ENCODE measurements around the gene CSNK2A1. TPM values are rescaled to one million over a fixed set of nuclear protein-coding genes. Genes with fewer than 3 reads are reported as not detected.

Gene CSNK2A1
- total RNA-seq, 4 donors from 2014 or later: 67.5 to 86.3 (median 78.9) TPM

GRCh38 chr20:571754-572441 lies 28.3 kb upstream of the CSNK2A1 start:
- Histone ChIP-seq H3K27ac (peak overlapping the region in 1 of 4 donors; percentile 32), H3K4me1 (peaks cover 6 to 39% (median 11%) of the 10 kb centered on the region in 3 donors), H3K36me3 (no peaks in the 10 kb centered on the region), H3K27me3 (peaks cover 0 to 92% (median 2%) of the 10 kb centered on the region in 4 donors), H3K4me3 (peak overlapping the region in 1 of 4 donors; percentile 26), H3K9me3 (no peaks in the 10 kb centered on the region)
- WGBS, 2 donors: 12 to 29% methylated on average over 12 to 15 of the region's 24 CpGs
- intact Hi-C loops (cut with DNase I): no loop called here
- TF ChIP-seq CTCF (IDR thresholded peaks at IDR 0.05) (no peak), POLR2A (IDR thresholded peaks at IDR 0.05) (no peak)
- DNase-seq: no peak

- Histone ChIP-seq H3K4me1 (peaks cover 6 to 29% (median 11%) of the 10 kb centered on the region in 3 donors), H3K27ac (no peak overlapping the region), H3K9me3 (no peaks in the 10 kb centered on the region), H3K4me3 (no peak overlapping the region), H3K36me3 (no peaks in the 10 kb centered on the region), H3K27me3 (peaks cover 0 to 95% (median 2%) of the 10 kb centered on the region in 4 donors)
- TF ChIP-seq POLR2A (IDR thresholded peaks at IDR 0.05): no peak
- TF ChIP-seq CTCF (IDR thresholded peaks at IDR 0.05): no peak
- intact Hi-C loops (cut with DNase I): no loop called here
- WGBS, 2 donors: 46 to 57% methylated on average over 7 to 9 of the region's 14 CpGs
- DNase-seq: no peak
These were observed 25.3 kb upstream of the CSNK2A1 start for GRCh38 chr20:568673-569415.

- no peaks in the 10 kb centered on the region for H3K9me3 ChIP-seq
- WGBS, 2 donors: 40 to 71% methylated on average over 4 to 6 of the region's 20 CpGs
- H3K27ac ChIP-seq: no peak overlapping the region
- DNase-seq: no peak
- H3K4me3 ChIP-seq: no peak overlapping the region
- intact Hi-C loops (cut with DNase I): no loop called here
- no peaks in the 10 kb centered on the region for H3K36me3 ChIP-seq
- H3K27me3 ChIP-seq: peaks cover 0 to 89% (median 2%) of the 10 kb centered on the region in 4 donors
- peaks cover 6 to 29% (median 11%) of the 10 kb centered on the region in 3 donors for H3K4me1 ChIP-seq
- TF ChIP-seq CTCF (IDR thresholded peaks at IDR 0.05) (no peak), POLR2A (IDR thresholded peaks at IDR 0.05) (no peak)
These were observed 24.6 kb upstream of the CSNK2A1 start for GRCh38 chr20:568097-568652.

GRCh38 chr20:564192-564591 lies 20.6 kb upstream of the CSNK2A1 start:
- 92% methylated on average over 3 of the region's 3 CpGs for WGBS, 2 donors

More at GRCh38 chr20:564192-564591, 20.6 kb upstream of the CSNK2A1 start:
- Histone ChIP-seq H3K9me3 (no peaks in the 10 kb centered on the region), H3K4me1 (peaks cover 0 to 18% (median 4%) of the 10 kb centered on the region in 3 donors), H3K36me3 (no peaks in the 10 kb centered on the region), H3K27ac (no peak overlapping the region), H3K27me3 (peaks cover 0 to 77% (median 2%) of the 10 kb centered on the region in 4 donors), H3K4me3 (no peak overlapping the region)
- intact Hi-C loops (cut with DNase I): loop anchor here (5.0 kb wide), 1 partner anchor 168 kb away; no protein-coding TSS in a partner anchor
- DNase-seq: no peak
- TF ChIP-seq CTCF (IDR thresholded peaks at IDR 0.05): no peak
- no peak for TF ChIP-seq POLR2A (IDR thresholded peaks at IDR 0.05)
